Gastrocnemius medialis (tissue), 4 donors: Measurements from ENCODE around the gene SAA1.

Experiments used
- POLR2A ChIP-seq, 2 donors: fragments of 450-650 bp; IDR thresholded peaks; one replicate each; pipeline ENCODE4 v1.6.1; 2017; ENCODE audit warnings: antibody characterized with exemption in 2 of 2, mild to moderate bottlenecking in 2 of 2, moderate library complexity in 2 of 2
- TF ChIP-seq, protein P1 (sequence below), 5 experiments: fragments of 450-650 bp in 3 of 5; fragments of 200-600 bp in 2 of 5; sonication (generic) in 2 of 5; IDR thresholded peaks in 4 of 5; conservative IDR thresholded peaks in 1 of 5; 1 replicate in 4 of 5; 2 replicates in 1 of 5; pipeline ENCODE4 v1.5.1; 2016 to 2019; ENCODE audit warnings: antibody characterized with exemption in 5 of 5, mild to moderate bottlenecking in 3 of 5, moderate library complexity in 3 of 5

DNA sequence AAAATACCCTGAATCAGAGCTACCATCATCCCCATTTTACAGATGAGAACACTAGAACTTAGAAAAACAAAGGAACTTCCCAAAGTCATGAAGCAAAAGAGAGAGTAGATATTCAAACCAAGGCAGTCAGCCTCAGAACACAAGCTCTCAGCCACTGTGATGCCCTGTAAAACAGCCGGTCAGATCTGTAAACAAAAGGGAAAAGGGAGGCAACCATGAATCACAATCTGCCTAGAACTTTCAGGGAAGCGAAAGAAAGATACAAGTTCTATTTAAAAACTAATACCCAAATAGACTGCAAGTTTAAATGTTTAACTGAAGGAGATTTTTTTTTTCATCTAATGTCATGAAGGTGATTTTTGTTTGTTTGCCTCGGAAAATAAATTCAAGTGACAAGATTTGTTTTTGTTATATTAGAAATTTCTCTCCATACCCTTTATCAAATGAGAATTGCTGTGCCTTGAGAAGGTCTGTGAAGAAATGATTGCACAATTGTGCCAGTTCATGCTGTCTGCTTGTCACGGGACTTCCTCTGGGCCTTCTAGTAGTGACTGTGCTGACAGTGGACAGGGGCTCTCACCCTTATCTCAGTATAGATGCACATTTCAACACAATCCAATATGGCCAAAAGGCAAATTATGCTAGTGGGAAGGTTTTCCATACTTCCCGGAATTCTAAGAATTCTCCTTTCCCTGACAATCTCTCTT lies 11.7 kb downstream of the SAA1 start:
- no peak for TF ChIP-seq POLR2A (IDR thresholded peaks at IDR 0.05)
- TF ChIP-seq, protein P1, sequence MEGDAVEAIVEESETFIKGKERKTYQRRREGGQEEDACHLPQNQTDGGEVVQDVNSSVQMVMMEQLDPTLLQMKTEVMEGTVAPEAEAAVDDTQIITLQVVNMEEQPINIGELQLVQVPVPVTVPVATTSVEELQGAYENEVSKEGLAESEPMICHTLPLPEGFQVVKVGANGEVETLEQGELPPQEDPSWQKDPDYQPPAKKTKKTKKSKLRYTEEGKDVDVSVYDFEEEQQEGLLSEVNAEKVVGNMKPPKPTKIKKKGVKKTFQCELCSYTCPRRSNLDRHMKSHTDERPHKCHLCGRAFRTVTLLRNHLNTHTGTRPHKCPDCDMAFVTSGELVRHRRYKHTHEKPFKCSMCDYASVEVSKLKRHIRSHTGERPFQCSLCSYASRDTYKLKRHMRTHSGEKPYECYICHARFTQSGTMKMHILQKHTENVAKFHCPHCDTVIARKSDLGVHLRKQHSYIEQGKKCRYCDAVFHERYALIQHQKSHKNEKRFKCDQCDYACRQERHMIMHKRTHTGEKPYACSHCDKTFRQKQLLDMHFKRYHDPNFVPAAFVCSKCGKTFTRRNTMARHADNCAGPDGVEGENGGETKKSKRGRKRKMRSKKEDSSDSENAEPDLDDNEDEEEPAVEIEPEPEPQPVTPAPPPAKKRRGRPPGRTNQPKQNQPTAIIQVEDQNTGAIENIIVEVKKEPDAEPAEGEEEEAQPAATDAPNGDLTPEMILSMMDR (IDR thresholded peaks at IDR 0.05 in 4 of 5, conservative IDR thresholded peaks at IDR 0.05 in 1 of 5), result no peak
